GM06990 (cell line): ENCODE results near the gene NFATC2.

Source experiments
- DNase-seq: peaks from one replicate; pipeline ENCODE4 v3.0.0-alpha.2; 2011; ENCODE audit not compliant: insufficient read length; ENCODE audit errors: extremely low read depth
- H3K27me3 ChIP-seq: replicated peaks from 2 replicates; pipeline ENCODE4 v1.6.0; 2011; ENCODE audit warnings: low read length; ENCODE audit not compliant: control insufficient read depth, insufficient read depth
- H3K36me3 ChIP-seq: 2 replicates; pipeline ENCODE4 v1.5.1; 2011; ENCODE audit warnings: low read length; ENCODE audit not compliant: control insufficient read depth, insufficient read depth
- H3K4me3 ChIP-seq: replicated peaks from 2 replicates; pipeline ENCODE4 v1.5.1; 2011; ENCODE audit warnings: low read depth, mild to moderate bottlenecking, control low read depth, low read length
- TF ChIP-seq, protein P1 (sequence below): IDR thresholded peaks from 2 replicates; pipeline ENCODE4 v1.5.1; 2011; ENCODE audit warnings: low read length, control low read depth, mild to moderate bottlenecking, inconsistent platforms; ENCODE audit not compliant: insufficient read depth, poor library complexity, severe bottlenecking

NFATC2 gene

DNA sequence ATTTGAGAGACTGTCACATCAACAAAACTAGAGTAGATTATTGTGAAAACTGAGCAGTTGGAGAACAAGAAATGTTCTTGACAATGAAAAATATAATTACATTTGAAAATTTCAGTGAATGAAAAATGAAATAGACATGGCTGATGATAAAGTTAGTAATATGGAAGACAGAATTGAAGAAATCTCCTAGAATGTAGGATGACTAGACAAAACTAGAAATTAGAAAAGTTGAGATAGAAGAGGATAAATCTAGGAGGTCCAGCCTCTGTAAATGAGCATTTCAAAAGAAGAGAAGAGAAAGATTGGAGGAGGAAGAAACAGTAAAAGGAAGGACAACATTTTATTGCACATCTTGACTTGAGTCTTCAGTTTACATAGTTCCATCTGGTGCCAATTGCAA is 178.7 kb downstream of the NFATC2 start:
- no peak for DNase-seq
- Histone ChIP-seq H3K4me3 (no peak overlapping the region), H3K27me3 (no peaks in the 10 kb centered on the region; the same call in 1 of the 2 replicates), H3K36me3 (no peaks in the 10 kb centered on the region)
- TF ChIP-seq, protein P1, sequence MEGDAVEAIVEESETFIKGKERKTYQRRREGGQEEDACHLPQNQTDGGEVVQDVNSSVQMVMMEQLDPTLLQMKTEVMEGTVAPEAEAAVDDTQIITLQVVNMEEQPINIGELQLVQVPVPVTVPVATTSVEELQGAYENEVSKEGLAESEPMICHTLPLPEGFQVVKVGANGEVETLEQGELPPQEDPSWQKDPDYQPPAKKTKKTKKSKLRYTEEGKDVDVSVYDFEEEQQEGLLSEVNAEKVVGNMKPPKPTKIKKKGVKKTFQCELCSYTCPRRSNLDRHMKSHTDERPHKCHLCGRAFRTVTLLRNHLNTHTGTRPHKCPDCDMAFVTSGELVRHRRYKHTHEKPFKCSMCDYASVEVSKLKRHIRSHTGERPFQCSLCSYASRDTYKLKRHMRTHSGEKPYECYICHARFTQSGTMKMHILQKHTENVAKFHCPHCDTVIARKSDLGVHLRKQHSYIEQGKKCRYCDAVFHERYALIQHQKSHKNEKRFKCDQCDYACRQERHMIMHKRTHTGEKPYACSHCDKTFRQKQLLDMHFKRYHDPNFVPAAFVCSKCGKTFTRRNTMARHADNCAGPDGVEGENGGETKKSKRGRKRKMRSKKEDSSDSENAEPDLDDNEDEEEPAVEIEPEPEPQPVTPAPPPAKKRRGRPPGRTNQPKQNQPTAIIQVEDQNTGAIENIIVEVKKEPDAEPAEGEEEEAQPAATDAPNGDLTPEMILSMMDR = no peak

DNA sequence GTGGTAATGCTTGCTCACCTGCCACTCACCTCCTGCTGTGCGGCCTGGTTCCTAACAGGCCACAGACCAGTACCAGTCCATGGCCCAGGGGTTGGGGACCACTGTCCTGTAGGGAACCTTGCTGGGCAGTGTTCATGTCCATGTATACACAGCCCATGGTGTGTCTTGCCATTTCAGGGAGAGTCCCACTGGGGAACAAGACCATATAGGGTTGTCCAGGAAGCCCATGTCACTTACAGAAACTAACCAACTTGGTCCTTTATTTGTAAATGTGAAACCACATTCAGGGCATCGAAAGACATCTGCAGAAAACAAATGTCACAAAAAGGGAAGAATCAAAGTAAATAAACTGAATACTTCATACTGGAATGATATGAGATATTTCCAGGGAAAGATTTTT is 179.1 kb downstream of the NFATC2 start:
- Histone ChIP-seq H3K36me3 (no peaks in the 10 kb centered on the region), H3K4me3 (no peak overlapping the region), H3K27me3 (no peaks in the 10 kb centered on the region; the same call in 1 of the 2 replicates)
- DNase-seq = no peak
- TF ChIP-seq, protein P1 = no peak

DNA sequence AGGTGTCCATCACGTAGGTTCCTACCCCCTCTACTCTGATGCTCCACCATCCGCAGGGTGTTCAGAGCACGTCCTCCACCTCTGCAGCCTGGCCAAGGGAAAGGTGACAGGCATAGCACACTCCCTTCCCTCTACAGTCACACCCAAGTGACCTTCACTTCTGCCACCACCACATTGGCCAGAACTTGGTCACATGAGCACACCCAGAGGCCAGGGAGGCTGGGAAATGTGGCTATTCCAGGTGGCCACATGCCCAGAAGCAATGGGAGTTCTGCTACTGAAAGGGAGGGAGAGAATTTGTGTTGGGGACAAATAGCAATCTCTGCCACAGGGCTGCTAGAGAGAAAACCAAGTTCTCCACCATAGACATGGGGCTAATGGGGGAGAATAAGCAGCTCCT is 180.3 kb downstream of the NFATC2 start:
- H3K27me3 ChIP-seq = no peaks in the 10 kb centered on the region; the same call in none of the 2 replicates
- H3K4me3 ChIP-seq = no peak overlapping the region
- no peaks in the 10 kb centered on the region for H3K36me3 ChIP-seq
- no peak for DNase-seq
- TF ChIP-seq, protein P1 = no peak

- Histone ChIP-seq H3K27me3 (peaks cover 2% of the 10 kb centered on the region), H3K4me3 (no peak overlapping the region), H3K36me3 (no peaks in the 10 kb centered on the region)
- DNase-seq = no peak
- TF ChIP-seq, protein P1 = no peak
These were observed 181.3 kb downstream of the NFATC2 start for GRCh38 chr20:51361258-51361657.

DNA sequence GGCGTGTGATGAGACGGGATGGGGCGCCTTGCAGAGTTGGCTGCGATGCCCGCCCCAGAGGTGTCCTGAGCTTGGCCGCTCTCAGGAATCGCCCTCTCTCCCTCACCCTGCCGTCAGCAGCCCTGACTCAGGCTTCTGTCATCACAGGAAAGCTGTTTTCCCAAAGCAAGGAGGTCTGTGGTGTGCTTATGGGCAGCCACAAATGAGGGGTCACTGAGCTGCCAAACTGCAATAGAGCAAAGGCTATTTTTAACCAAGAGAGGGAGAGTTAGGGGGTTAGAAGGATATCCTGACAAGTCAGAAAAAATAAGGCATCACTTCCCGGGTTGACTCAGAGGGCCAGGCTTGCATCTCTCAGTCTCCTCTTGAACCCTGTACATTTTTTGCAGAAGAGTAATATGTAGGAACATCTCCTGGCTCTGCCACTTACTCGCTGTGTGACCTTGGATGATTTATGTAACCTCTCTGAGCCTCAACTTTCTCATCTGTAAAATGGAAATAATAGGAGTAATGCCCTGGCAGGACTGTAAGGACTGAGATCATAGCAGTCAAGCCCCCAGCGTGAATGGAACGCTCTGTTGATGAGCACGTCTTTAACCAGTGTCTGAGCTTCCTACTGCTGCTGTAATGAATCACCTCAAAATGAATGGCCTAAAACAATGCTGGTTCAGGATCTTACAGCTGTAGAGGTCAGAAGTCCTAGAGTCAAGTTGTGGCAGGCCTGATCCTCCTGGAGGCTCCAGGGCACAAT is 181.9 kb downstream of the NFATC2 start:
- Histone ChIP-seq H3K36me3 (no peaks in the 10 kb centered on the region), H3K4me3 (no peak overlapping the region), H3K27me3 (peaks cover 2% of the 10 kb centered on the region)
- TF ChIP-seq, protein P1 = no peak
- DNase-seq = no peak

- TF ChIP-seq, protein P1 = no peak
- H3K27me3 ChIP-seq = peaks cover 2% of the 10 kb centered on the region
- H3K4me3 ChIP-seq = no peak overlapping the region
- no peaks in the 10 kb centered on the region for H3K36me3 ChIP-seq
- no peak for DNase-seq
These were observed 182.6 kb downstream of the NFATC2 start for GRCh38 chr20:51359947-51360346.
